RPMI7951 (cell line): Measurements from ENCODE around the gene ST3GAL5. TPM values are rescaled to one million over a fixed set of nuclear protein-coding genes. Genes with fewer than 3 reads are reported as not detected.

Source experiments
- DNase-seq: peaks from one replicate; pipeline ENCODE4 v3.0.0-alpha.2; 2012; ENCODE audit warnings: low read depth
- total RNA-seq: library from RNA; depleted of rRNA; stranded (reverse); fragments of >200 nt; shearing (Covaris generic); gene quantifications from 2 replicates; pipeline ENCODE4 v1.2.3, GENCODE V29; 2014

ST3GAL5 gene
- total RNA-seq, 1 experiment from 2014 or later, result 98.5 TPM

- no peak for DNase-seq
Measured at GRCh38 chr2:85806358-85807118, 82.3 kb downstream of the ST3GAL5 start.

- DNase-seq, result peak; percentile 21
Measured at GRCh38 chr2:85804583-85804982, 84.2 kb downstream of the ST3GAL5 start.

- no peak for DNase-seq
Measured at GRCh38 chr2:85803704-85804425, 84.9 kb downstream of the ST3GAL5 start.

GRCh38 chr2:85802354-85803103 is 86.3 kb downstream of the ST3GAL5 start:
- no peak for DNase-seq

GRCh38 chr2:85801871-85802270 is 86.9 kb downstream of the ST3GAL5 start:
- no peak for DNase-seq

GRCh38 chr2:85800586-85800985 is 88.2 kb downstream of the ST3GAL5 start:
- no peak for DNase-seq

GRCh38 chr2:85799215-85799956 is 89.4 kb downstream of the ST3GAL5 start:
- DNase-seq, result no peak

- peak; percentile 63 for DNase-seq
Measured at GRCh38 chr2:85797921-85798320, 90.9 kb downstream of the ST3GAL5 start.

- no peak for DNase-seq
Measured at GRCh38 chr2:85797263-85797660, 91.5 kb downstream of the ST3GAL5 start.

- DNase-seq, result peak; percentile 24
Measured at GRCh38 chr2:85796341-85797262, 92.2 kb downstream of the ST3GAL5 start.

- DNase-seq, result no peak
Measured at GRCh38 chr2:85796046-85796340, 92.8 kb downstream of the ST3GAL5 start.

GRCh38 chr2:85795331-85796045 is 93.3 kb downstream of the ST3GAL5 start:
- DNase-seq, result no peak

GRCh38 chr2:85794491-85795121 is 94.2 kb downstream of the ST3GAL5 start:
- DNase-seq, result no peak

GRCh38 chr2:85794038-85794441 is 94.8 kb downstream of the ST3GAL5 start:
- DNase-seq, result peak; percentile 53

GRCh38 chr2:85793584-85793983 is 95.2 kb downstream of the ST3GAL5 start:
- DNase-seq, result no peak

GRCh38 chr2:85792783-85793441 is 95.9 kb downstream of the ST3GAL5 start:
- peak; percentile 81 for DNase-seq

GRCh38 chr2:85791704-85792565 is 96.9 kb downstream of the ST3GAL5 start:
- DNase-seq, result no peak

GRCh38 chr2:85790499-85791188 is 98.1 kb downstream of the ST3GAL5 start:
- DNase-seq, result no peak
